Esophagus squamous epithelium (tissue), 4 donors: Measurements from ENCODE around the gene HS3ST3A1.

Experiments
- CTCF ChIP-seq, 6 experiments: fragments of 450-650 bp in 4 of 6; fragments of 200-600 bp in 2 of 6; sonication (generic) in 2 of 6; IDR thresholded peaks; one replicate each; pipeline ENCODE4 v1.5.1; 2016 to 2019; ENCODE audit warnings: antibody characterized with exemption in 6 of 6, mild to moderate bottlenecking in 4 of 6, moderate library complexity in 4 of 6
- POLR2A ChIP-seq, 4 donors: fragments of 450-650 bp; IDR thresholded peaks; one replicate each; pipeline ENCODE4 v1.6.1; 2017; ENCODE audit warnings: antibody characterized with exemption in 4 of 4, mild to moderate bottlenecking in 4 of 4, moderate library complexity in 3 of 4

GRCh38 chr17:13594762-13595598 lies 6.7 kb downstream of the HS3ST3A1 start:
- peak; percentile 76 to 92 (median 86) for TF ChIP-seq CTCF (IDR thresholded peaks at IDR 0.05)
- no peak for TF ChIP-seq POLR2A (IDR thresholded peaks at IDR 0.05)
